Mesendoderm (in vitro differentiated cells): ENCODE data around the gene UBAC2.

Experiments
- DNase-seq: peaks from one replicate; pipeline ENCODE4 v3.0.0; 2013
- H2AK5ac ChIP-seq: 2 replicates; pipeline ENCODE4 v1.6.1; 2013; ENCODE audit warnings: low read length, inconsistent platforms
- H2BK120ac ChIP-seq: 2 replicates; pipeline ENCODE4 v1.6.1; 2013; ENCODE audit warnings: low read depth, mild to moderate bottlenecking, low read length, moderate library complexity, mixed read lengths
- H2BK15ac ChIP-seq: replicated peaks from 2 replicates; pipeline ENCODE4 v1.6.1; 2013; ENCODE audit warnings: low read depth, mild to moderate bottlenecking, moderate library complexity
- H2BK5ac ChIP-seq: 2 replicates; pipeline ENCODE4 v1.6.1; 2013; ENCODE audit warnings: low read length, inconsistent platforms
- H3K18ac ChIP-seq: 2 replicates; pipeline ENCODE4 v1.6.1; 2013; ENCODE audit warnings: mild to moderate bottlenecking, low read length, mixed read lengths
- H3K23ac ChIP-seq: one replicate; pipeline ENCODE4 v1.6.1; 2013; ENCODE audit warnings: low read length
- H3K27ac ChIP-seq: 2 replicates; pipeline ENCODE4 v1.5.1; 2013; ENCODE audit warnings: low read depth, mild to moderate bottlenecking, inconsistent platforms, low read length, moderate library complexity
- H3K27me3 ChIP-seq: 2 replicates; pipeline ENCODE4 v1.6.1; 2013; ENCODE audit warnings: low read length, control low read depth, mild to moderate bottlenecking, inconsistent platforms; ENCODE audit not compliant: insufficient read depth, poor library complexity
- H3K36me3 ChIP-seq: 2 replicates; pipeline ENCODE4 v1.6.1; 2013; ENCODE audit warnings: low read length, inconsistent platforms; ENCODE audit not compliant: control insufficient read depth, insufficient read depth
- H3K4ac ChIP-seq: one replicate; pipeline ENCODE4 v1.6.1; 2013; ENCODE audit warnings: low read depth, mild to moderate bottlenecking, low read length, moderate library complexity
- H3K4me1 ChIP-seq: 2 replicates; pipeline ENCODE4 v1.6.1; 2013; ENCODE audit warnings: low read depth, low read length, inconsistent platforms; ENCODE audit not compliant: control insufficient read depth
- H3K4me2 ChIP-seq: 2 replicates; pipeline ENCODE4 v1.6.1; 2013; ENCODE audit warnings: low read length
- H3K4me3 ChIP-seq: 2 replicates; pipeline ENCODE4 v1.5.1; 2013; ENCODE audit warnings: mild to moderate bottlenecking, low read length
- H3K56ac ChIP-seq: one replicate; pipeline ENCODE4 v1.6.1; 2013; ENCODE audit warnings: low read length
- H3K79me1 ChIP-seq: 2 replicates; pipeline ENCODE4 v1.6.1; 2013; ENCODE audit warnings: low read length, inconsistent platforms
- H3K79me2 ChIP-seq: 2 replicates; pipeline ENCODE4 v1.6.1; 2013; ENCODE audit warnings: mild to moderate bottlenecking, low read length; ENCODE audit not compliant: control insufficient read depth, insufficient read depth
- H3K9ac ChIP-seq: 2 replicates; pipeline ENCODE4 v1.6.1; 2013; ENCODE audit warnings: low read length, inconsistent platforms
- H4K5ac ChIP-seq: one replicate; pipeline ENCODE4 v1.6.1; 2013; ENCODE audit warnings: low read length
- H4K8ac ChIP-seq: one replicate; pipeline ENCODE4 v1.6.1; 2013; ENCODE audit warnings: low read depth, mild to moderate bottlenecking, control low read depth, low read length, moderate library complexity
- WGBS: extraction: QIAGEN DNeasy Blood & Tissue Kit; methylation state at CpG from one replicate; pipeline ENCODE4 v1.1.7; 2013; ENCODE audit warnings: low lambda C conversion rate, missing lambda C conversion rate; ENCODE audit not compliant: insufficient coverage; ENCODE audit errors: extremely low coverage; 5-methylcytosine and 5-hydroxymethylcytosine counted together

UBAC2 gene

DNA sequence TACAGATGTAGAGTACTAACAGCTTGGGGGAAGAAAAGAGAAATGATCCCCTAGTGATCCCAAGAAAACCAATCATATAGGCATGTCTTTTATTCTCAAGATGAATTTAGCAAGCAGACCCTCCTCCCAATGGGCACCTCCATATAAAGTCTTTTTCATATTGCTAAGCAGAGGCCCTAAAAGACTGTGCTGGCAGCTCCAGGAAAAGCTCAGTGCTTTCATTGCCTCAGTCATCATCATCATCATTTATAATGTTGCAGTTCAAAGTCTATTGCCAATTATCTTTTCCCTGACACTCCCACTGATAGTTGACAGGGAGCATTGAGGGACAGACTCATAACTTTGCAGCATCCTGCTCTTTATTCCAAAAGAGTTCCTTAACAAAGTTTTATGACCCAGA, 93.5 kb downstream of the UBAC2 start:
- Histone ChIP-seq H3K9ac (no peak overlapping the region), H3K36me3 (no peaks in the 10 kb centered on the region), H2BK15ac (no peak overlapping the region), H2AK5ac (no peak overlapping the region), H3K56ac (no peak overlapping the region), H3K4ac (no peak overlapping the region), H3K79me2 (no peaks in the 10 kb centered on the region), H2BK120ac (no peak overlapping the region), H3K23ac (no peak overlapping the region), H3K4me1 (no peaks in the 10 kb centered on the region), H3K18ac (no peak overlapping the region), H2BK5ac (no peak overlapping the region), H3K4me2 (no peak overlapping the region), H3K4me3 (no peak overlapping the region), H3K79me1 (no peaks in the 10 kb centered on the region), H4K8ac (no peak overlapping the region), H4K5ac (no peak overlapping the region), H3K27me3 (no peaks in the 10 kb centered on the region), H3K27ac (no peak overlapping the region)
- no peak for DNase-seq

DNA sequence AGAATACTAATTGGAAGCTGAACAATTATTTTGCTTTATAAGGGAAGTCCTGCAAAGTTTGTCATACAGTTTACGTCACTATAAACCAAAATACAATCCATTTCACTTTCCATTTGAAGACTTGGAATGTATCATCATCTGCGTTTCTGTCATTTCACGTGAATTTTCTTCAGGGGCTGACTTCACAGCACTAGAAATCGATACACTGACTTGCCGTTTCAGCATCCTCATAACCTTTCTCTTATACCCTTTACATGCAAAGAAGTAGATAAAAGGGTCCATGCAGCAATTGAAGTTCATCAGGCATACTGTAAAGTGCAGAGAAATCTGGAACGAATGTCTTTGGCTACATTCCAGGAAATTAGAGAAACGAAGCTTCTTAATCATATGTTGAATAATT, 94.3 kb downstream of the UBAC2 start:
- H3K79me1 ChIP-seq: no peaks in the 10 kb centered on the region
- no peak overlapping the region for H3K4me2 ChIP-seq
- no peak overlapping the region for H3K27ac ChIP-seq
- H3K79me2 ChIP-seq: no peaks in the 10 kb centered on the region
- H3K4ac ChIP-seq: no peak overlapping the region
- no peak overlapping the region for H3K23ac ChIP-seq
- no peak overlapping the region for H2AK5ac ChIP-seq
- no peaks in the 10 kb centered on the region for H3K27me3 ChIP-seq
- H3K36me3 ChIP-seq: no peaks in the 10 kb centered on the region
- no peak overlapping the region for H2BK120ac ChIP-seq
- H4K8ac ChIP-seq: no peak overlapping the region
- no peak overlapping the region for H4K5ac ChIP-seq
- no peaks in the 10 kb centered on the region for H3K4me1 ChIP-seq
- H3K56ac ChIP-seq: no peak overlapping the region
- H2BK5ac ChIP-seq: no peak overlapping the region
- no peak overlapping the region for H3K18ac ChIP-seq
- no peak overlapping the region for H2BK15ac ChIP-seq
- no peak overlapping the region for H3K9ac ChIP-seq
- no peak for DNase-seq
- WGBS: no CpG with 5 or more reads among the region's 7 CpGs
- H3K4me3 ChIP-seq: no peak overlapping the region

DNA sequence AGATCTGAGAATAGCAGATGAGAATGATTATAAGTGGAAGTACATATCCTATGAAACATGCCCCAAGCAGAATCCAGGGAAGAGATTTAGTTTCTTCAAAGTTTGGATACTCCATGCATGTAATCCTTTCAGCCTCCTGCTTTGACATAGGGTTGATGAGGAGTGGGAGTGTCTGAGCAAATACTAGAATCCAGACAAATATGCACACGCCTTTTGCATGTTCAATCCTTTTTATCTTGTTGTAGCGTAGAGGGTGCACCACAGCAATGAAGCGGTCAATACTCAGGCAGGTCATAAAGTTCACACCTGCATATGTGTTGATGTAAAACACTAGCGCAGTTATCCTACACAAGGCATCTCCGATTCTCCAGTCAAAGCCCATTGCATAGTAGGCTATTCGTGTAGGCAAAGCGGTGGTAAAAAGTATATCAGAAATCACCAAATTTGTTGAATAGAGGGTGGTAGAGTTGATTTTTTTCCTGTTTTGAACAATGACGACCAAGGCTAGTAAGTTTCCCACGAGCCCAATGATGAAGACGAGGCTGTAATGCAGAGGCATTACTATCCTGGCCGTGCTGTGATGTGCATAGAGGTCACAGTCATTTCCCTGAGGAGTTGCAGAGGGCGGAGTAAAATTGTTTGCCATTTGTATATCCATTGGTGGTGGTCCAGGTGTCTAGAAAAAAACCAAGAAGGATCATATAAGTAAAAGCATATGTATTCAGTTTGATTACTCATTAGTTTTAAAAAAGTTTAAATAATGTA, 95.0 kb downstream of the UBAC2 start:
- H3K79me2 ChIP-seq: no peaks in the 10 kb centered on the region
- H2AK5ac ChIP-seq: no peak overlapping the region
- H4K8ac ChIP-seq: no peak overlapping the region
- H2BK120ac ChIP-seq: no peak overlapping the region
- H3K27me3 ChIP-seq: no peaks in the 10 kb centered on the region
- no peak overlapping the region for H2BK5ac ChIP-seq
- no peak for DNase-seq
- no peaks in the 10 kb centered on the region for H3K79me1 ChIP-seq
- H3K9ac ChIP-seq: no peak overlapping the region
- no peak overlapping the region for H3K18ac ChIP-seq
- H3K23ac ChIP-seq: no peak overlapping the region
- H3K4me2 ChIP-seq: no peak overlapping the region
- no peak overlapping the region for H3K56ac ChIP-seq
- H3K4me1 ChIP-seq: no peaks in the 10 kb centered on the region
- no peak overlapping the region for H2BK15ac ChIP-seq
- H3K4ac ChIP-seq: no peak overlapping the region
- no peak overlapping the region for H4K5ac ChIP-seq
- no peak overlapping the region for H3K27ac ChIP-seq
- no CpG with 5 or more reads among the region's 12 CpGs for WGBS
- no peak overlapping the region for H3K4me3 ChIP-seq
- H3K36me3 ChIP-seq: no peaks in the 10 kb centered on the region

DNA sequence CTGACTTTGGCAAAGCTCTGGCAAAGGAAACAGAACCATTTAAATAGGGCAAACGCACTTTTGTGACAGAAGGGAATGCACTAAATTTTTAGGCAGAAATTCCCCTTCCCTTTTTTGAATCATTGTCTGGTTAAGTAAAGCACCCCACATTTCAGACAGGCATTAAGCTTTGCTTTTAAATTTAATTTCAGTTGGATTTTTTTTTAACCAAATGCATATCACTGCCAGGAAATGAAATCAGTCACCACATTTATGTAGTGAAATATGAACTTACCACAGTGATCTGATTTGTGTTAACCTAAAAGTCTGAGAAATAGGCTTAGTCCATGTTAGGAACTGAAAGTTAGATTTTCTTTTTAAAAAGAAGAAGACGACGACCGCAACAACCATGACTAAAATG, 95.7 kb downstream of the UBAC2 start:
- Histone ChIP-seq H3K4me3 (no peak overlapping the region), H3K4me1 (no peaks in the 10 kb centered on the region), H3K23ac (no peak overlapping the region), H3K4ac (no peak overlapping the region), H3K56ac (no peak overlapping the region), H2AK5ac (no peak overlapping the region), H3K4me2 (no peak overlapping the region), H3K27me3 (no peaks in the 10 kb centered on the region), H4K8ac (no peak overlapping the region), H3K27ac (no peak overlapping the region), H2BK120ac (no peak overlapping the region), H3K9ac (no peak overlapping the region), H3K36me3 (no peaks in the 10 kb centered on the region), H2BK15ac (no peak overlapping the region), H4K5ac (no peak overlapping the region), H3K18ac (no peak overlapping the region), H2BK5ac (no peak overlapping the region), H3K79me2 (no peaks in the 10 kb centered on the region), H3K79me1 (no peaks in the 10 kb centered on the region)
- no CpG with 5 or more reads among the region's 4 CpGs for WGBS
- no peak for DNase-seq

DNA sequence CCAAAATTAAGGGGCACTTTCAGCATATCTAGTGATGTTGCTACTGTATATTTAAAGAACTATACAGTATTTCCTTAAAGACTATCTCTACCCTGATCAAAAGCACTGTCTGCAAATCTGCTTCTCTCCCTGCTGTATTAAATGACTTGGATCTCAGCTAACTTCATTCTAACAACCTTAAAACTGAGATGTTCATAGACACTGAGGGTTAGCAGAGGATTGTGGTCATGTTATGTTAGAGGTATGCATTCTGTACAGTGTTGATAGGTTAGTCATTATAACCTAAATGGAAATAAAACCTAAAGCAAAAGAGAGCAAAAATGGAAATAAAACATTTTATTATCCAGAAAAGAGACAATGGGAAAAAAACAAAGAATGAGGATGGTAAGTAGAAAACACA, 96.7 kb downstream of the UBAC2 start:
- H2AK5ac ChIP-seq: no peak overlapping the region
- no peak overlapping the region for H4K8ac ChIP-seq
- no peaks in the 10 kb centered on the region for H3K36me3 ChIP-seq
- H3K4me1 ChIP-seq: no peaks in the 10 kb centered on the region
- H3K4ac ChIP-seq: no peak overlapping the region
- no peak overlapping the region for H3K4me3 ChIP-seq
- no peak overlapping the region for H3K27ac ChIP-seq
- H3K56ac ChIP-seq: no peak overlapping the region
- no peaks in the 10 kb centered on the region for H3K27me3 ChIP-seq
- H3K4me2 ChIP-seq: no peak overlapping the region
- H3K23ac ChIP-seq: no peak overlapping the region
- DNase-seq: no peak
- no peaks in the 10 kb centered on the region for H3K79me1 ChIP-seq
- H3K9ac ChIP-seq: no peak overlapping the region
- no peak overlapping the region for H4K5ac ChIP-seq
- H3K18ac ChIP-seq: no peak overlapping the region
- no peak overlapping the region for H2BK5ac ChIP-seq
- H2BK120ac ChIP-seq: no peak overlapping the region
- no peak overlapping the region for H2BK15ac ChIP-seq
- no peaks in the 10 kb centered on the region for H3K79me2 ChIP-seq

DNA sequence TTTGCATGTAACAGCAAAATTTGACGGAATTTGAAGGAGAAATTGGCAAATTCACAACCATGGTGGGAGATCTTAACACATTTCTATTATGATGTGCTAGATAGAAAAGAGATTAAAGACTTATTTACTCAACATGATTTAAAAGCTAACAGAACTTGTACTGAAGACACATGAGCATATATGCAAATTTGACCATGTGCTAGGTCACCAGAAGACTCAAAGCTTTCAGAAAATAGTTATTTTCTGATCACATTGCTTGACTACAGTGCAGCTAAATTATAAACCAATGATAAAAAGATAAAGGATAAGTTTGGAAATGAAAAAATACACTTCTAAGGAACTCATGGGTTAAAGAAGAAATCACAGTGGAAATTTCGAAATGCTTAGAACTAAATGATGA, 97.4 kb downstream of the UBAC2 start:
- no CpG with 5 or more reads among the region's 2 CpGs for WGBS
- Histone ChIP-seq H3K4me1 (no peaks in the 10 kb centered on the region), H4K5ac (no peak overlapping the region), H3K56ac (no peak overlapping the region), H3K79me1 (no peaks in the 10 kb centered on the region), H2BK15ac (no peak overlapping the region), H3K79me2 (no peaks in the 10 kb centered on the region), H2BK120ac (no peak overlapping the region), H3K4ac (no peak overlapping the region), H2BK5ac (no peak overlapping the region), H3K36me3 (no peaks in the 10 kb centered on the region), H3K9ac (no peak overlapping the region), H2AK5ac (no peak overlapping the region), H3K27me3 (no peaks in the 10 kb centered on the region), H3K4me2 (no peak overlapping the region), H3K27ac (no peak overlapping the region), H3K18ac (no peak overlapping the region), H3K4me3 (no peak overlapping the region), H4K8ac (no peak overlapping the region), H3K23ac (no peak overlapping the region)
- DNase-seq: no peak
